ENCODE results near the gene VAV2. TPM values are rescaled to one million over a fixed set of nuclear protein-coding genes. Genes with fewer than 3 reads are reported as not detected.

The VAV2 gene
- total RNA-seq, 4 donors from 2014 or later = 4.7 to 42.2 (median 15.8) TPM

- no peak overlapping the region for H3K27ac ChIP-seq
- no peak for TF ChIP-seq CTCF (IDR thresholded peaks at IDR 0.05)
- no peak for TF ChIP-seq POLR2A (IDR thresholded peaks at IDR 0.05)
- H3K4me3 ChIP-seq = no peak overlapping the region
- intact Hi-C loops (cut with DNase I; ENCODE audit: low total_unique reads) = no loop called here
- H3K36me3 ChIP-seq = no peaks in the 10 kb centered on the region
- DNase-seq = no peak
- H3K4me1 ChIP-seq = no peaks in the 10 kb centered on the region
- H3K9me3 ChIP-seq = no peaks in the 10 kb centered on the region
- no peaks in the 10 kb centered on the region for H3K27me3 ChIP-seq
Measured at GRCh38 chr9:133874659-133875058, 117.5 kb downstream of the VAV2 start.

DNA sequence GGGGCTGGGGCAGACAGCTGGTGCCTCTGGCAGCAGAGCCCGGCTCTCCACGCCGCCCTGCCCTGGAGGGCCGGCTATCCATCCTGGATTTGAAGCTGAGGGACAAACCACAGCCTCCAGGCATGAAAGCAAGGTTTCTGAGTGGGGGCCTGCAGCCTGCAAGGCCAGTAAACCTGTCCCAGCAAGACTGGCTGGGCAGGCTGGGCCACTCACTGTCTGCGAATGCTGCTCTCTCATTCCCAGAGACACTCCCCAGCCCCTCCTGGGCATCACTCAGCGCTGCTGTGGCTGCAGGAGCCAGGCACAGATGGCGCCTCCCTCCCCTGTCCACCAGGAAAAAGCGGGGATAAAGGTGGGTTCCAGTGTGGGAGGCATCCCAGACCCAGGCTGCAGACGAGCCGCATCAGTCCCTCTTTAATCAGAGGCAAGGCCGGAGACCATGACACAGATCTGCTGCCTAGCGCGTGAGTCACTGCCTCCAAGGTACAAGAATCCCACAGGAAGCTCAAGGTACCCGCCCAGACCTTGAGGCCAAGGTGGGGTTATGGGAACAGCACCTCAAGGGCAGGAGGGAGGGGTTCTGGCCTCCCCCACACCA, 118.0 kb downstream of the VAV2 start:
- TF ChIP-seq CTCF (IDR thresholded peaks at IDR 0.05) (no peak), POLR2A (IDR thresholded peaks at IDR 0.05) (no peak)
- H3K4me3 ChIP-seq = no peak overlapping the region
- H3K4me1 ChIP-seq = no peaks in the 10 kb centered on the region
- no peak overlapping the region for H3K27ac ChIP-seq
- no peak for DNase-seq
- no peaks in the 10 kb centered on the region for H3K9me3 ChIP-seq
- H3K27me3 ChIP-seq = no peaks in the 10 kb centered on the region
- intact Hi-C loops (cut with DNase I; ENCODE audit: low total_unique reads) = no loop called here
- H3K36me3 ChIP-seq = no peaks in the 10 kb centered on the region

GRCh38 chr9:133873461-133873891, 118.6 kb downstream of the VAV2 start:
- H3K4me1 ChIP-seq = no peaks in the 10 kb centered on the region
- no peak overlapping the region for H3K27ac ChIP-seq
- no peak for TF ChIP-seq POLR2A (IDR thresholded peaks at IDR 0.05)
- no peak for TF ChIP-seq CTCF (IDR thresholded peaks at IDR 0.05)
- no peaks in the 10 kb centered on the region for H3K9me3 ChIP-seq
- no peak for DNase-seq
- no peaks in the 10 kb centered on the region for H3K36me3 ChIP-seq
- no peaks in the 10 kb centered on the region for H3K27me3 ChIP-seq
- H3K4me3 ChIP-seq = no peak overlapping the region
- intact Hi-C loops (cut with DNase I; ENCODE audit: low total_unique reads) = no loop called here

DNA sequence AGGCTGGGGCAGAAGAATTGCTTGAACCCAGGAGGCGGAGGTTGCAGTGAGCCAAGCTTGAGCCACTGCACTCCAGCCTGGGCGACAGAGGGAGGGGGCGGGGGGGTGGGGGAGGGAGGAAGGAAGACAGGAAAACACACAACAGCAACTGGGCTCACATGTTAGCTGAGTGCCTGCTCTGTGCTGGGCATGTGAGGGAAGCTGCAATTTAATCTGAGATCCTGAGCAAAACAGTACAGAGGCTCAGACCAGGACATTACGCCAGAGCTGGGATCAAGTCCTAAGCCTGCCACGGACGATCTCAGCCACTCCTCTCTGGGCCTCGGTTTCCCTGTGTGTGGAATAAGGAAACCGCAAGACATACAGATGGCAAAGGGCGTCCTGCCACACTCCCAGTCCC, 119.1 kb downstream of the VAV2 start:
- no peak for TF ChIP-seq POLR2A (IDR thresholded peaks at IDR 0.05)
- TF ChIP-seq CTCF (IDR thresholded peaks at IDR 0.05) = no peak
- intact Hi-C loops (cut with DNase I; ENCODE audit: low total_unique reads) = no loop called here

GRCh38 chr9:133870598-133871595, 121.2 kb downstream of the VAV2 start:
- intact Hi-C loops (cut with DNase I; ENCODE audit: low total_unique reads) = no loop called here
- Histone ChIP-seq H3K9me3 (peaks cover 0 to 3% of the 10 kb centered on the region in 2 donors), H3K27me3 (no peaks in the 10 kb centered on the region), H3K4me3 (no peak overlapping the region), H3K27ac (no peak overlapping the region), H3K36me3 (no peaks in the 10 kb centered on the region), H3K4me1 (no peaks in the 10 kb centered on the region)
- no peak for TF ChIP-seq CTCF (IDR thresholded peaks at IDR 0.05)
- no peak for DNase-seq

More for the DNA sequence above, 119.1 kb downstream of the VAV2 start:
- Histone ChIP-seq H3K4me3 (no peak overlapping the region), H3K27ac (no peak overlapping the region), H3K27me3 (no peaks in the 10 kb centered on the region), H3K4me1 (no peaks in the 10 kb centered on the region), H3K9me3 (no peaks in the 10 kb centered on the region), H3K36me3 (no peaks in the 10 kb centered on the region)
- DNase-seq = no peak

Data from uterus (tissue), 4 donors.